Activated CD8-positive, alpha-beta memory T cell treated with anti-CD3 and anti-CD28 coated beads, Interleukin-2, amount 50 U/mL, for 1 hour (primary cell): ENCODE data around the gene DXO.
"Not testable (repeated sequence)": the region's sequence is repeated elsewhere in the genome, so short reads cannot be mapped to it uniquely, and the experiment has no call there.

Experiments used
- DNase-seq: peaks from one replicate; pipeline ENCODE4 v3.0.0-alpha.2; 2020; ENCODE audit errors: extremely low read depth

The DXO gene

DNA sequence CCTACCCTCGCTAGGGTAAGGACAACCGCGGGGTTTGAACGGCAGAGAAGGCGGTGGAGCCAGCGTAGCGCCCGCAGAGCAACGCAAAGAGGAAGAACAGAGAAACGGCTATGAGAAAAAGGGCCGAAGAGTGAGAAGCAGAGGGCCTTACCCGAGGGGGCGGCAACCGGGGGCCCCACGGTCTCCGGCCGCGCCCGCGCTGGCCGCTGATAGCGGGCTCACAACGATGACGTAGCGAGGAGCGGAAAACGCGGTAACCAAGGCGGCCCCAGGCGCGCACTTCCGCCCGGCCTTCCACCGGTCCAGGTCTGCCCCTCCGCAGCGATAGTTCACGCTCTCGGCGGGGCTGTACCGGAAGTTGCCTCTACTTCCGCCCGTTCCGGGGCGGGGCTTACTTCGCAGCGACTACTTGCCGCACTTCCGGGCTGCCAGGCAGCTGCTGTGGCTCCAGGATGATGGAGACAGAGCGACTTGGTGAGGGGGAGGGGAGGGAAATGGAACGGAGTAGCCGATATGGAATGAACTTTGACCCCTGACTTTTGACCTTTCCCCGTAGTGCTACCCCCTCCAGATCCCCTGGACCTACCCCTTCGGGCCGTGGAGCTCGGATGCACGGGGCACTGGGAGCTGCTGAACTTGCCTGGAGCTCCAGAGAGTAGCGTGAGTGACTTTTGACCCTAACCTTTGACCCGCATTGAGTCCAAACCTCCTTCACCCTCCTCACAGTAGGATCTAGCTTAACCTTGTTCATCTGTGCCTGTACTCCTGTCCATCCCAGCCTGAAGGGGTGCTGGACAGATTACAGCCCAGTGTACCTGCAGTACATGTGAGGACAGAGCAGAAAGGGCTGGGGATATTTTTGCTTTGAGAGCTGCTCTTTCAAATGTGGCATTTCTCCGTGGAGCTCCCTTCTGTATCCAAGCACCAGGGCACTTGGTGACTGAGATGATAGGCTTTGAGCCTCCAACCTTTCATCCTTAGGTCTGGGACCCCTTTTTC, 12.9 kb downstream of the DXO start, which contains the start of the genes NELFE and SKIC2:
Gene NELFE (minus strand): TSS at position 231 of the 999 bp plus-strand sequence. CDS start 525 bp downstream, outside the sequence.
Gene SKIC2 (plus strand): TSS at position 435 of the 999 bp plus-strand sequence. CDS start 18 bp downstream, at position 453.
- peak; percentile 91 for DNase-seq

DNA sequence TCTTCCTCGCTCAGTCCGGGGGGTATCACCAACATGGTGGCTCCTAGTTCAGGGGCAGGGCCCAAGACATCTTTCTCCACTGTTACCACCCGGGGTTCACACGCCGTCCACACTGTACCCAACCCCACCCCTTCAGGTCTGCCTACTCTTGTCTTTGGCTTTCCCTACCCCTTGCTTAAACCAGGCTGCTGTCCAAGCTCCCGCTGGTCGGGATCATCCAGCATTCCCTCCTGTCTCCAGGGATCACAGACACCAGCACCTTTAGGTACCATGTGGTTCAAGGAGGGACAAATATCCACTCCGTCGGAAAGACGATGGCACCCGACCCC, 13.6 kb downstream of the DXO start:
- DNase-seq, result no peak

DNA sequence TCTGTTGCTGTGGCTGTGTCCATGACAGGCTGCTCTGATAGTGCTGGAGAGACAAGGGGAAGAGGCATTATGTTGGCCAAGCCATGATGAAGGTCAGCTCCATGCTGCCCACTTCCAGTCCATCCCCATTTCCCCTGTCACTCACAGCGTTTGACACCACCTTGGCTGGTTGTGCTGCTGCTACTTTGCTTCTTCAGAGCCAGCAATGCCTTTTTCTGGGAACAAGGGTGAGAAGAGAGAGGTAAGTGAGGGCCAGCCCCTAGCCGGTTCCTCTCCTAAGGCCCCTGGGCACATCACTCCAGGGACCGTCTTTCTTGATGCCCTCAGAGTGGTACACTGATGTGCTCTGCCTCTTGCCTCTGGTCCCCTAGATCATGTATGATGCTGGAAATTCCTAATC, 15.1 kb downstream of the DXO start:
- DNase-seq, result no peak

- no peak for DNase-seq
Observed at GRCh38 chr6:31954511-31954910, 17.4 kb downstream of the DXO start.

GRCh38 chr6:31952890-31953289, 19.0 kb downstream of the DXO start:
- no peak for DNase-seq

DNA sequence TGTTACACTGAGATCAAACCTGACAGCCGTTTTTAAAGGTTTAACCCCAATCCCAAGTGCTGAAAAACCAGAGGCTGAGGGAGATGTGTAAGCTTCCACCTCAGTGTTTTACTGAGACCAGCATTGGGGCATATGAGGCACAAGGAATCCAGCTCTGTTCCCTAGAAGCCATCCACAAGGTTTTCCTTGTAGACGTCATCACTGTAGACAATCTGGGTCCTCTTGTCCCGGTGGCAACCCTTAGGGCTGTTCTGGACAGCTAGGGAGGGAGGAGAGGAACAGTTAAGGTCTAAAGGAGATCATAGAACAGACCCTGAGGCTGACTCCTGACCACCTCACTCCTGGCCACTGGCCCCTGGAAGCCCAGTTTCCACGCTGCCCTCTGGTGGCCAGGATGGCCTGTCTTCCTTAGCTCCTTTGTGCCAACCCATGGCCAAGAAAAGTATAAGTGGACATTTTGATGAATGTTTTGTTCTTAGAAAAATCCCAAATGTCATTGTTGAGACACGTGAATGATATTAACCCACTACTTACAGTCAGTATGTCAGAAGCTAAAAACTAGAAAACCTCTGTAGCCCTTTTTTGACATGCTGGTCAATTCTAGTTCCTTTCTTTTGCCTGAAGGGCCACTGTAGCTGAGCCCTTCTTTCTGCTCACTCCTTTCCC, 19.7 kb downstream of the DXO start:
- no peak for DNase-seq

DNA sequence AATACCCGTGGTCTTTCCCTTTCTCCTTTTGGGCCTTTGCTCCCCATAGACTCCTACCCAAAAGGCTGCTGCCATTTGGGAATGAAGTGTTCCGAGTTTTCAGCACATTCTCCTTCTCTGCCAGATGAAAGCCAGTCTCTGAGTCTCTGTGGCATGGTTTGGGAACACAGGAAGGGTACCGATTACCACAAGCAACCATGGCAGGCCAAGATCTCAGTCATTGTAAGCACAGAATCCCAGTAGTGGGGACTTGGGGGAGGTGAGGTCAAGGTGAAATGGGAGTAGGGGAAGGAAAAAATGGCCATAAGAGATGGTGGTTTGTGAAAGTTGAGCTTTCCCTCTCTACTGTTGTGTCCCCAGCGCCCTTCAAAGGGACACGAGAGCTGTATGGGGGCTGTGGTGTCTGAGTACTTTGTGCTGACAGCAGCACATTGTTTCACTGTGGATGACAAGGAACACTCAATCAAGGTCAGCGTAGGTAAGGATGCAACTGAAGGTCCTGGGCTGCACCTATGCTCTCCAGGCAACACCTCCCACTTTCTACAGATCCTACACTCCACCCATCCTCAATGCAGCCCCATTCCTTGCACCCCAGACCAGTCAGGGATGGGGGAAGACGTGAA, 21.9 kb downstream of the DXO start:
- no peak for DNase-seq

DNA sequence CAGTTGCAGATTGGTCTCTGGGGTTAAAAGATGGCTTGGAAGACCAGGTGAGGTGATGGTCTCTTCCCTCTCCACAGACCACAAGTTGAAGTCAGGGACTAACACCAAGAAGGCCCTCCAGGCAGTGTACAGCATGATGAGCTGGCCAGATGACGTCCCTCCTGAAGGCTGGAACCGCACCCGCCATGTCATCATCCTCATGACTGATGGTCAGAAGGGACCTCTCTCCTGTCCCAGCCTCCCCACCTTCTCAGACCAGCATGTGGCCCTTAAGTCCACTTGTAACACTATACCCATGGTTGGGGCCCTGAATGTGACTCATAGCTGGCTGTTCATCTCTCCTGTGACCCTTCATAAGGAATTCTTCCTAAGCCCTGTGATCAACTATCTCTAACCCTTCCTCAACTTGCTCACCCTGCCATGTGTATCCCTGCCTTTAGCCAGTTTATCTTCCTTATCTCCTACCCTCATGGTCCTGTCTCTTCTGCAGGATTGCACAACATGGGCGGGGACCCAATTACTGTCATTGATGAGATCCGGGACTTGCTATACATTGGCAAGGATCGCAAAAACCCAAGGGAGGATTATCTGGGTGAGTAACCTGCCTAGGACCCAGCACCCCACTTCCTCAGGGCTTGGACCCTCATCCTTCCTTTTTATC, 23.1 kb downstream of the DXO start:
- no peak for DNase-seq

DNA sequence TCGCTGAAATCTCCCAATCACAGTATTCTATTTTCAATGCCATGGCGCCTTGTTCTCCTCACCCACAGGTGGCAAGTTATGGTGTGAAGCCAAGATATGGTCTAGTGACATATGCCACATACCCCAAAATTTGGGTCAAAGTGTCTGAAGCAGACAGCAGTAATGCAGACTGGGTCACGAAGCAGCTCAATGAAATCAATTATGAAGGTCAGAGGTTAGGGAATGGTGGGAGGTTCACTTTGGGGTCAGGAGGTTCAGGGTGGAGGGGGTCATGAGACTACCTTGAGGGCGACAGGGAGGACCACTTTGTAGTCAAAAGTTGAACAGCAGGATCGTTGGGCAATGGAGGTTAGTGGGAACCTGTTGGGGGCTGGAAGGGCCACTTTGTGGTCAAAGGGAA, 23.6 kb downstream of the DXO start:
- no peak for DNase-seq

GRCh38 chr6:31947864-31948263, 24.1 kb downstream of the DXO start:
- no peak for DNase-seq

GRCh38 chr6:31947070-31947675, 24.8 kb downstream of the DXO start:
- no peak for DNase-seq

DNA sequence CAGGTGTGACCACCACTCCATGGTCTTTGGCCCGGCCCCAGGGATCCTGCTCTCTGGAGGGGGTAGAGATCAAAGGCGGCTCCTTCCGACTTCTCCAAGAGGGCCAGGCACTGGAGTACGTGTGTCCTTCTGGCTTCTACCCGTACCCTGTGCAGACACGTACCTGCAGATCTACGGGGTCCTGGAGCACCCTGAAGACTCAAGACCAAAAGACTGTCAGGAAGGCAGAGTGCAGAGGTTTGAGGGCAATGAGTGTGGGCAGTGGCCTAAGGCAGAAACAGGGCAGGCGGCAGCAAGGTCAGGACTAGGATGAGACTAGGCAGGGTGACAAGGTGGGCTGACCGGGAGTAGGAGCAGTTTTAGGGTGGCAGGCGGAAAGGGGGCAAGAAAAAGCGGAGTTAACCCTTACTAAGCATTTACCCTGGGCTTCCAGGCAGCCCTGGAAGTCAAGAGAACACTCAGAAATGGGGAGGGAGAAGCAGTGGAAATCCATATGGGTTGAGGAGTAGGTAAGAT, 25.5 kb downstream of the DXO start:
- no peak for DNase-seq

DNA sequence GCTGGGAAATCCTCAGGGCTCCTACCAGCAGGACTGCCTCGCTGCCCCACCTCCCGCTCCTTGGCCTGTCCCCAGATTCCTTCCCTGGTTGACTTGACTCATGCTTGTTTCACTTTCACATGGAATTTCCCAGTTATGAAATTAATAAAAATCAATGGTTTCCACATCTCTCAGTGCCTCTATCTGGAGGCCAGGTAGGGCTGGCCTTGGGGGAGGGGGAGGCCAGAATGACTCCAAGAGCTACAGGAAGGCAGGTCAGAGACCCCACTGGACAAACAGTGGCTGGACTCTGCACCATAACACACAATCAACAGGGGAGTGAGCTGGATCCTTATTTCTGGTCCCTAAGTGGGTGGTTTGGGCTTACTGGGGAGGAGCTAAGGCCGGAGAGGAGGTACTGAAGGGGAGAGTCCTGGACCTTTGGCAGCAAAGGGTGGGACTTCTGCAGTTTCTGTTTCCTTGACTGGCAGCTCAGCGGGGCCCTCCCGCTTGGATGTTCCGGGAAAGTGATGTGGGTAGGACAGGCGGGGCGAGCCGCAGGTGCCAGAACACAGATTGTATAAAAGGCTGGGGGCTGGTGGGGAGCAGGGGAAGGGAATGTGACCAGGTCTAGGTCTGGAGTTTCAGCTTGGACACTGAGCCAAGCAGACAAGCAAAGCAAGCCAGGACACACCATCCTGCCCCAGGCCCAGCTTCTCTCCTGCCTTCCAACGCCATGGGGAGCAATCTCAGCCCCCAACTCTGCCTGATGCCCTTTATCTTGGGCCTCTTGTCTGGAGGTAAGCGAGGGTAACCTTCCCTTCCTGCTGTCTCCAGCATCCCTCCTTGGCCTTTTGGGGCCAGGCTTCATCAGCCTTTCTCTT, 26.2 kb downstream of the DXO start, which contains the start of gene CFB:
Gene CFB (plus strand): TSS at position 589 of the 863 bp plus-strand sequence. CDS start 127 bp downstream, at position 716.
- DNase-seq, result no peak

DNA sequence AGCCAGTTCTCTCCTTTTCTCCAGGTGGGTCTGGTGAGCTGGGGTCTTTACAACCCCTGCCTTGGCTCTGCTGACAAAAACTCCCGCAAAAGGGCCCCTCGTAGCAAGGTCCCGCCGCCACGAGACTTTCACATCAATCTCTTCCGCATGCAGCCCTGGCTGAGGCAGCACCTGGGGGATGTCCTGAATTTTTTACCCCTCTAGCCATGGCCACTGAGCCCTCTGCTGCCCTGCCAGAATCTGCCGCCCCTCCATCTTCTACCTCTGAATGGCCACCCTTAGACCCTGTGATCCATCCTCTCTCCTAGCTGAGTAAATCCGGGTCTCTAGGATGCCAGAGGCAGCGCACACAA, 26.8 kb downstream of the DXO start:
- DNase-seq, result no peak

- DNase-seq, result no peak
Observed at GRCh38 chr6:31943742-31944141, 28.2 kb downstream of the DXO start.

DNA sequence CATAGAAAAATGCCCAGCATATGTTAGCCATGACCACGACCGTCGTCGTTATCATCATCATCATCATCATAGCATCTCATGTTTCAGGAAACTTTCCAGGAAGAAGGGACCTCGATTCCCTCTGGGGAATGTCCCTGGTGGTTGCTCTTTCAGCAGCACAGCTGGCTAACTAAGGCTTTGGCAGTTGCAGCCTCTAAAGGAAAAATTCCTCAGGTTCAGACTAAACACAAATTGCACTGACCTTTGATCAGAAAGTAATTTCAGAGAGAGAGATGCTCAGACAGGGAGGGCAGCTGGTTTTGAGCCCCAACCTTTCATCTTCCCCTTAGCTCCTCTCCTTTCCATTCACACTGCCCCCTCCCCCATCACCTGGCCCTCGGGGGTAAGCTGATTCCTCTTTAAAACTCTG, 31.7 kb downstream of the DXO start:
- no peak for DNase-seq

DNA sequence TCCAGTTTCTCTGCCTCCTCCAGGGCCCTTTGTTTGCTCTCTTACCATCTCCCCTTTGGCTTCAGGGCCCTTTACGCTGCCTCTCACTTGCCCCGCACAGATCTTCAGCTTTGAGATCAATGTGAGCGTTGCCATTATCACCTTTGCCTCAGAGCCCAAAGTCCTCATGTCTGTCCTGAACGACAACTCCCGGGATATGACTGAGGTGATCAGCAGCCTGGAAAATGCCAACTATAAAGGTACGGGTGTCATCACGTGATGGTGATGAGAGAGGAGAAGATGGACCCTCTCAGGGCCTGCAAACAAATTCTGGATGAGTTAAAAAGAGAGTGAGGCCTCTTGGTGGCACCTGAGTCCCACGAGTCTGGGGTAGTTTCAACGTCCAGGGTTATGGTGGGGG, 36.1 kb downstream of the DXO start:
- no peak for DNase-seq

DNA sequence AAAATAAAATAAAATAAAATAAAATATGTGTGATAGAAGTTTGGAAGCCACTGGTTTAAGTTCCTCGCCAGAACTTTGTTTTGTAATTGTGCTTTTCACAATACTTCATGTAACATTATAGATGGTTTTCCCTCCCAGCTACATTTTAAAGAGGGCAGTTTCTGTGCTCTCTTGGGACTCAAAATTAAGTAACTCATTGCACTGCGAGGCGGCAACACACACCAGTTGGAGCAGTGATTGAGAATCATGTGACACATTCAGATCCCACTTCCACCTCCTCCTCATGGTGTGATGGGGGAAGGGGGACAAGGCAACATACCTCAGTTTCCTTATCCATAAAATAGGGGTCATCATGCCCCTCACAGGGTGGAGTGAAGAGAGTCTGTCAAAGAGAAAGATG, 36.9 kb downstream of the DXO start:
- DNase-seq, result no peak

DNA sequence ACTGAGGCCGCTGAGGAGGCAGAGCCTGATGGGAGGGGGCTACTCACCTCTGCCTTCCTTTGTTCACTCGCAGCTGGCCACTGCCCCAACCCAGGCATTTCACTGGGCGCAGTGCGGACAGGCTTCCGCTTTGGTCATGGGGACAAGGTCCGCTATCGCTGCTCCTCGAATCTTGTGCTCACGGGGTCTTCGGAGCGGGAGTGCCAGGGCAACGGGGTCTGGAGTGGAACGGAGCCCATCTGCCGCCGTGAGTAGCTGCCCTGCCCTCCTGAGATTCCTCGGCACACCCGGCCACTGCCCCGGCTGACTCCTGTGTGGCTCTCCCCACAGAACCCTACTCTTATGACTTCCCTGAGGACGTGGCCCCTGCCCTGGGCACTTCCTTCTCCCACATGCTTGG, 38.4 kb downstream of the DXO start:
- DNase-seq, result no peak

- DNase-seq, result not testable (repeated sequence)
Observed at GRCh38 chr6:31932137-31932536, 39.8 kb downstream of the DXO start.
